Ishikawa (cell line): ENCODE results near the gene ZNF155.

Experiments used
- CEBPB ChIP-seq: IDR thresholded peaks from 2 replicates; pipeline ENCODE4 v1.6.1; 2012
- CREB1 ChIP-seq: IDR thresholded peaks from 2 replicates; pipeline ENCODE4 v1.6.1; 2012; ENCODE audit warnings: low read depth
- EGR1 ChIP-seq: IDR thresholded peaks from 2 replicates; pipeline ENCODE4 v1.6.1; 2012
- EP300 ChIP-seq: IDR thresholded peaks from 2 replicates; pipeline ENCODE4 v1.6.1; 2012; ENCODE audit warnings: borderline replicate concordance
- FOXM1 ChIP-seq: IDR thresholded peaks from 2 replicates; pipeline ENCODE4 v1.6.1; 2012; ENCODE audit warnings: low read depth, borderline replicate concordance
- NFIC ChIP-seq: IDR thresholded peaks from 2 replicates; pipeline ENCODE4 v1.6.1; 2012
- RAD21 ChIP-seq: IDR thresholded peaks from 2 replicates; pipeline ENCODE4 v1.6.1; 2012; ENCODE audit warnings: low read depth
- TAF1 ChIP-seq: IDR thresholded peaks from 2 replicates; pipeline ENCODE4 v1.6.1; 2012; ENCODE audit warnings: low read depth, mild to moderate bottlenecking
- TCF12 ChIP-seq: IDR thresholded peaks from 2 replicates; pipeline ENCODE4 v1.6.1; 2012; ENCODE audit warnings: low read depth
- TEAD4 ChIP-seq: IDR thresholded peaks from 2 replicates; pipeline ENCODE4 v1.6.1; 2012
- YY1 ChIP-seq: IDR thresholded peaks from 2 replicates; pipeline ENCODE4 v1.6.1; 2012; ENCODE audit warnings: low read depth
- ZBTB7A ChIP-seq: IDR thresholded peaks from 2 replicates; pipeline ENCODE4 v1.6.1; 2012; ENCODE audit warnings: low read depth
- TF ChIP-seq, protein P1 (sequence below): IDR thresholded peaks from 2 replicates; pipeline ENCODE4 v1.6.1; 2012
- TF ChIP-seq, protein P2 (sequence below): IDR thresholded peaks from 2 replicates; pipeline ENCODE4 v1.6.1; 2012
- TF ChIP-seq, protein P3 (sequence below): IDR thresholded peaks from 2 replicates; pipeline ENCODE4 v1.6.1; 2012; ENCODE audit warnings: low read depth, mild to moderate bottlenecking

ZNF155 gene

GRCh38 chr19:44024900-44025216 lies 40.9 kb downstream of the ZNF155 start:
- TF ChIP-seq TEAD4 (no peak), FOXM1 (no peak), ZBTB7A (no peak), RAD21 (no peak), TAF1 (no peak), YY1 (no peak), NFIC (no peak), EGR1 (no peak), TCF12 (no peak), EP300 (no peak), CREB1 (no peak), CEBPB (no peak)
- TF ChIP-seq, protein P1, sequence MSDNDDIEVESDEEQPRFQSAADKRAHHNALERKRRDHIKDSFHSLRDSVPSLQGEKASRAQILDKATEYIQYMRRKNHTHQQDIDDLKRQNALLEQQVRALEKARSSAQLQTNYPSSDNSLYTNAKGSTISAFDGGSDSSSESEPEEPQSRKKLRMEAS = no peak
- TF ChIP-seq, protein P2, sequence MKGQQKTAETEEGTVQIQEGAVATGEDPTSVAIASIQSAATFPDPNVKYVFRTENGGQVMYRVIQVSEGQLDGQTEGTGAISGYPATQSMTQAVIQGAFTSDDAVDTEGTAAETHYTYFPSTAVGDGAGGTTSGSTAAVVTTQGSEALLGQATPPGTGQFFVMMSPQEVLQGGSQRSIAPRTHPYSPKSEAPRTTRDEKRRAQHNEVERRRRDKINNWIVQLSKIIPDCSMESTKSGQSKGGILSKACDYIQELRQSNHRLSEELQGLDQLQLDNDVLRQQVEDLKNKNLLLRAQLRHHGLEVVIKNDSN = no peak
- TF ChIP-seq, protein P3, sequence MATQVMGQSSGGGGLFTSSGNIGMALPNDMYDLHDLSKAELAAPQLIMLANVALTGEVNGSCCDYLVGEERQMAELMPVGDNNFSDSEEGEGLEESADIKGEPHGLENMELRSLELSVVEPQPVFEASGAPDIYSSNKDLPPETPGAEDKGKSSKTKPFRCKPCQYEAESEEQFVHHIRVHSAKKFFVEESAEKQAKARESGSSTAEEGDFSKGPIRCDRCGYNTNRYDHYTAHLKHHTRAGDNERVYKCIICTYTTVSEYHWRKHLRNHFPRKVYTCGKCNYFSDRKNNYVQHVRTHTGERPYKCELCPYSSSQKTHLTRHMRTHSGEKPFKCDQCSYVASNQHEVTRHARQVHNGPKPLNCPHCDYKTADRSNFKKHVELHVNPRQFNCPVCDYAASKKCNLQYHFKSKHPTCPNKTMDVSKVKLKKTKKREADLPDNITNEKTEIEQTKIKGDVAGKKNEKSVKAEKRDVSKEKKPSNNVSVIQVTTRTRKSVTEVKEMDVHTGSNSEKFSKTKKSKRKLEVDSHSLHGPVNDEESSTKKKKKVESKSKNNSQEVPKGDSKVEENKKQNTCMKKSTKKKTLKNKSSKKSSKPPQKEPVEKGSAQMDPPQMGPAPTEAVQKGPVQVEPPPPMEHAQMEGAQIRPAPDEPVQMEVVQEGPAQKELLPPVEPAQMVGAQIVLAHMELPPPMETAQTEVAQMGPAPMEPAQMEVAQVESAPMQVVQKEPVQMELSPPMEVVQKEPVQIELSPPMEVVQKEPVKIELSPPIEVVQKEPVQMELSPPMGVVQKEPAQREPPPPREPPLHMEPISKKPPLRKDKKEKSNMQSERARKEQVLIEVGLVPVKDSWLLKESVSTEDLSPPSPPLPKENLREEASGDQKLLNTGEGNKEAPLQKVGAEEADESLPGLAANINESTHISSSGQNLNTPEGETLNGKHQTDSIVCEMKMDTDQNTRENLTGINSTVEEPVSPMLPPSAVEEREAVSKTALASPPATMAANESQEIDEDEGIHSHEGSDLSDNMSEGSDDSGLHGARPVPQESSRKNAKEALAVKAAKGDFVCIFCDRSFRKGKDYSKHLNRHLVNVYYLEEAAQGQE = no peak

DNA sequence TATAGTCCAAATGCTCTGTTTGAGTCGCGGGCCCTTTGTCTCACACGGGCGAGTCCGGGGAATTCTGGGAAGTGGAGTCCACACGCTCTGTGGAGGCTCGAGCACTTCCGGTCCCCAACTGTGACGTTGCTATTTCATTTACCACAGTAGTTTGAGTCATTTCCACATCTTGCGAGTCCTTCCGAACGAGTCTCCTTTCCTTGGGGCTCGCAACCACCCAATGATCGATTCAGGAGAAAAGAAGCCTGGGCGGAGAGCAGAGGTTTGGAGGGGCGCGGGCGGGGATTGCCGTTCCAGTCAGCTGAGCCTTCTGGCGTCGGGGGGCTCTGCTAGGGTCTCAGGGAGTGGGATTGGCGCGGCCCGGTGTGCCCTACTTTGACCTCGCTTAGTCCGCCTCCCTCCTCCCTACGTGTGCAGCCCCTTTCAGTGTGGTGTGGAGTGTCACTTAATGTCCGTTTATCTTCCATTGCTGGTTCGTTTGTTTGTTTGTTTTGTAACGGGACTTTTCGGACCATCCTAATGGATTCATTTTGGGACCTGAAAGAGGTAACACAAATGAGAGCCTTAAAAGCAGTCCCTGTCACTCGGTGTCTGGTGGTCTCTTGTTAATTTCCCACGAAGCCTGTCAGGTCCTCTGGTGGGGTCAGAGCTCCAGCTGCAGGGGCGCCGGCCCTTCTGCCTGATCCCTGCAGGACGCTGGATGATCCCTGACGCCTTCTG lies 41.4 kb downstream of the ZNF155 start, which contains the start of gene ZNF222:
Gene ZNF222 (plus strand): TSS at position 163 of the 720 bp plus-strand sequence. CDS start 58 bp downstream, at position 221.
- 0 out of 2 replicates have a peak, but pooled peaks have one; percentile 20 for TF ChIP-seq YY1
- TF ChIP-seq CREB1 = peak; percentile 78
- no peak for TF ChIP-seq RAD21
- TF ChIP-seq TEAD4 = no peak
- TF ChIP-seq TCF12 = no peak
- no peak for TF ChIP-seq EP300
- no peak for TF ChIP-seq TAF1
- no peak for TF ChIP-seq NFIC
- TF ChIP-seq, protein P2 = no peak
- TF ChIP-seq, protein P3 = no peak
- TF ChIP-seq, protein P1 = 0 out of 2 replicates have a peak, but pooled peaks have one; percentile 15
- no peak for TF ChIP-seq EGR1

GRCh38 chr19:44026622-44027021 lies 42.6 kb downstream of the ZNF155 start:
- TF ChIP-seq RAD21 (no peak), CEBPB (no peak), CREB1 (no peak), YY1 (no peak), TEAD4 (no peak), TAF1 (no peak), NFIC (no peak), EGR1 (no peak), ZBTB7A (no peak), TCF12 (no peak), FOXM1 (no peak), EP300 (no peak)
- TF ChIP-seq, protein P1 = no peak
- TF ChIP-seq, protein P2 = no peak
- TF ChIP-seq, protein P3 = no peak
